Activated T-helper 17 cell treated with anti-CD3 and anti-CD28 coated beads, Interleukin-2, amount 50 U/mL, for 72 hours (primary cell): Measurements from ENCODE around the gene EPS8. TPM values are rescaled to one million over a fixed set of nuclear protein-coding genes. Genes with fewer than 3 reads are reported as not detected.

Experiments used
- ATAC-seq: fragments of 150-1000 bp; cut with Tn5 transposase; replicated peaks from 2 replicates; pipeline ENCODE4 v1.10.0; 2021; ENCODE audit warnings: mild to moderate bottlenecking, moderate library complexity
- H3K27ac Mint-ChIP-seq: one replicate; pipeline ENCODE4 v1.8.0; 2022; ENCODE audit warnings: mixed read lengths
- H3K27me3 Mint-ChIP-seq: one replicate; pipeline ENCODE4 v1.8.0; 2022; ENCODE audit warnings: mixed read lengths
- H3K36me3 Mint-ChIP-seq: one replicate; pipeline ENCODE4 v1.8.0; 2022; ENCODE audit warnings: low read depth, mild to moderate bottlenecking, mixed read lengths
- H3K4me1 Mint-ChIP-seq: one replicate; pipeline ENCODE4 v1.8.0; 2022; ENCODE audit warnings: mixed read lengths
- H3K4me3 Mint-ChIP-seq: one replicate; pipeline ENCODE4 v1.8.0; 2022; ENCODE audit warnings: mild to moderate bottlenecking, mixed read lengths
- H3K9me3 Mint-ChIP-seq: one replicate; pipeline ENCODE4 v1.8.0; 2022; ENCODE audit warnings: mixed read lengths
- total RNA-seq, 2 donors: library from RNA; stranded (reverse); gene quantifications; one replicate each; pipeline ENCODE4 v1.2.3, GENCODE V29; 2022

EPS8 gene
- total RNA-seq, 2 donors from 2014 or later = 1.4 to 1.7 TPM

GRCh38 chr12:15811214-15812127 is 22.3 kb upstream of the EPS8 start:
- ATAC-seq = no peak
- Mint-ChIP-seq H3K4me3 (no peak overlapping the region), H3K4me1 (no peaks in the 10 kb centered on the region), H3K36me3 (no peaks in the 10 kb centered on the region), H3K27me3 (peaks cover 6% of the 10 kb centered on the region), H3K9me3 (no peaks in the 10 kb centered on the region), H3K27ac (no peak overlapping the region)

DNA sequence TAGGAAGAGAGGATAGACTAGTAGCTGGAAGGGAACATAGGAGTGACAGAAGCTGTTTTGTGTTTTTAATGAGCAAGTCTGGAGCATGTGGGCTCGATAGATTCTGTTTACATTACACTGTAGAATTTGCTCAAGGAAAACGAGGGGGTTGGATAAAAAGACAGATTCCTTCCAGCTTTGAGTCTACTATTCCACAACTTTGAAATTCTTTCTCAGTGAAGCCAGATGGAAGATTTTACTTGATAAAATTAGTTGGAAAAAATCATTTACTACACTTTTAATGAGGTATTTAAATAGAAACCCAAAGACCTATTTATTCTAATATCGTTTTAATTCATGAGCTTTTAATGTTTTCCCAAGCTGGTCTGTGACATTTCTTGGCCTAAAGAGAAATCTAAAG is 19.5 kb upstream of the EPS8 start:
- Mint-ChIP-seq H3K36me3 (no peaks in the 10 kb centered on the region), H3K4me3 (no peak overlapping the region), H3K27me3 (peaks cover 6% of the 10 kb centered on the region), H3K27ac (no peak overlapping the region), H3K9me3 (no peaks in the 10 kb centered on the region), H3K4me1 (no peaks in the 10 kb centered on the region)
- no peak for ATAC-seq

GRCh38 chr12:15808250-15808649 is 19.1 kb upstream of the EPS8 start:
- no peak overlapping the region for H3K27ac Mint-ChIP-seq
- H3K36me3 Mint-ChIP-seq = no peaks in the 10 kb centered on the region
- no peaks in the 10 kb centered on the region for H3K4me1 Mint-ChIP-seq
- H3K27me3 Mint-ChIP-seq = peaks cover 6% of the 10 kb centered on the region
- ATAC-seq = no peak
- H3K9me3 Mint-ChIP-seq = no peaks in the 10 kb centered on the region
- H3K4me3 Mint-ChIP-seq = no peak overlapping the region

GRCh38 chr12:15806826-15807225 is 17.6 kb upstream of the EPS8 start:
- ATAC-seq = no peak
- H3K9me3 Mint-ChIP-seq = no peaks in the 10 kb centered on the region
- H3K27ac Mint-ChIP-seq = no peak overlapping the region
- H3K27me3 Mint-ChIP-seq = no peaks in the 10 kb centered on the region
- H3K4me1 Mint-ChIP-seq = no peaks in the 10 kb centered on the region
- no peak overlapping the region for H3K4me3 Mint-ChIP-seq
- no peaks in the 10 kb centered on the region for H3K36me3 Mint-ChIP-seq

DNA sequence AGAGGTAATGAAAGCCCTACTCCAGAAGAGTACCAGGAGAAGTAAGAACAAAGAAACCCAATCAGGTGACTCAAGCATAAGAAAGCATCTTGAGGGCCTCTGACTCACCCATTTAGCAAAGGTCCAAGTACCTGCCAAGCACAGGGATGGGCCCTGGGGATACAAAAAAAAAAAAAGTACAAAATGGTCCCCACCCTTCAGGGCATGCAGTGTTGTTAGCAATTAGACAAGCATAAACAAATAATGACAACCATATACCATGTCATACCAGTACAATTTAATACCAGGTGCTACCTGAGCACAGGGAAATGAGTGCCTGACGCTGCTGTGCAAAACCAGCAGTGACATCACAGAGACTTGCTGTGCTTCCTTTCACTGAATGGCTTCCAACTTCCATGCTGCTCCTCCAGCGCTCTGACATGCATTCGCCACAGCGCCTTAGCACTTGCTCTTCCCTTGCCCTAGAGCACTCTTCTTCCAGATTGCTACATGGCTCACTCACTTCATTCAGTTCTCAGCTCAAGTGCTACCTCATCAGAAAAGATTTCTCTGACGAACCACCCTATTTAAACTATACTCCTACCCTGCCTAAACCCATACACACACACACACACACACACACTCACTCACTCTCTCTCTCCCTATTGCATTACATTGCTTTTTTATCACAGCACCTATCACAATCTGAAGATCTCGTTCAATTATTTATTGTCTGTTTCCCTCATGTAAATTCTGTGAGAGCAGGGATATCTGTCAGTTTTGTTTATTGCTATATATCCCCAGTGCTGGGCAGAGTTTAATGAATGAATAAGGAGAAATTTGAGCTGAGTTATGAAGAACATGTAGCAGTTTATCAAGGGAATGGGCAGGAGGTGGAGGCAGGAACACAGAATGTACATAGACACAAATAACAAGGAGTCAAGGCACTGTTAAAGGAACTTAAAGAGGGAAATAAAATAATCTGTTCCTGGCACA is 12.9 kb upstream of the EPS8 start:
- Mint-ChIP-seq H3K9me3 (no peaks in the 10 kb centered on the region), H3K36me3 (no peaks in the 10 kb centered on the region), H3K27me3 (no peaks in the 10 kb centered on the region), H3K4me1 (no peaks in the 10 kb centered on the region), H3K27ac (no peak overlapping the region), H3K4me3 (no peak overlapping the region)
- ATAC-seq = no peak

DNA sequence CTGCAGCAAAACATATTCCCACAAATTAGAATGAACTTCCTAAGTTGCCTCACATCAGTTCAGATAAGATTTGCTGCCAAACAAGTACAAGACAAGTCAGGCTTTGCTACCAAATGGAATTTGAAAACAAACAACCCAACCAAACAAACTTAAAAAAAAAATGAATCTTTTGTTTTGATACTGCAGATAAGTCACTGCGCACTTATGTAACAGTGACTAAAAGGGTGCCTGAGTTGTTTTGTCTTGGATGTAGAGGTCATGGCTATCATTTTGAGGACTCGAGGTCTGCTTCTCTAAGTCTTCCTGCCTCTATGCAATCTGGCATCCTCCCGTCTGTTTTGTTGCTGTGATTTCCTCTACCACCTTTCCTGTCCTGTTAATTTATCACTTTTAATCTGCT is 11.1 kb upstream of the EPS8 start:
- Mint-ChIP-seq H3K27ac (no peak overlapping the region), H3K4me3 (no peak overlapping the region), H3K27me3 (no peaks in the 10 kb centered on the region), H3K4me1 (no peaks in the 10 kb centered on the region), H3K9me3 (no peaks in the 10 kb centered on the region), H3K36me3 (no peaks in the 10 kb centered on the region)
- no peak for ATAC-seq

DNA sequence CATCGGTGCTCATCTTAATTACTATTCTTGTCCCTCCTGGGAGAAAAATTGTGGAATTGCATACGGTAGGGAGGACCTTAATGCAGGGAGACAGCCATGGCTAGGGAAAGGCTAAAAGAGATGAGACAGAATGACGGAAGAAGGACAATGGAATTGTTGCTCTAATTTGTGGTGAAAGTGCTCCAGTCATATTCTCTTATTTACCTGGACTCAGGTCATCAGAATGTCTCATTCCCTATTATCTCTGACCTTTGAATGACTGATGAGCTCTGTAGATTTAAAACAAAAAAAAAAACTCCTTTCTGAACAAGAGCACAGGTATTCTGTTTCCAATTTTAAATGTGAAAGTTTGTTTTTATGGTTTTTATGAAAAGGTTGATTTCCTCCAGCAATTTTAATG is 8.6 kb upstream of the EPS8 start:
- peaks cover 9% of the 10 kb centered on the region for H3K27me3 Mint-ChIP-seq
- no peaks in the 10 kb centered on the region for H3K36me3 Mint-ChIP-seq
- ATAC-seq = no peak
- no peaks in the 10 kb centered on the region for H3K4me1 Mint-ChIP-seq
- H3K27ac Mint-ChIP-seq = no peak overlapping the region
- H3K4me3 Mint-ChIP-seq = no peak overlapping the region
- H3K9me3 Mint-ChIP-seq = no peaks in the 10 kb centered on the region

GRCh38 chr12:15796493-15797141 is 7.4 kb upstream of the EPS8 start:
- Mint-ChIP-seq H3K4me3 (no peak overlapping the region), H3K36me3 (no peaks in the 10 kb centered on the region), H3K4me1 (no peaks in the 10 kb centered on the region), H3K9me3 (no peaks in the 10 kb centered on the region), H3K27me3 (peaks cover 9% of the 10 kb centered on the region), H3K27ac (no peak overlapping the region)
- no peak for ATAC-seq

DNA sequence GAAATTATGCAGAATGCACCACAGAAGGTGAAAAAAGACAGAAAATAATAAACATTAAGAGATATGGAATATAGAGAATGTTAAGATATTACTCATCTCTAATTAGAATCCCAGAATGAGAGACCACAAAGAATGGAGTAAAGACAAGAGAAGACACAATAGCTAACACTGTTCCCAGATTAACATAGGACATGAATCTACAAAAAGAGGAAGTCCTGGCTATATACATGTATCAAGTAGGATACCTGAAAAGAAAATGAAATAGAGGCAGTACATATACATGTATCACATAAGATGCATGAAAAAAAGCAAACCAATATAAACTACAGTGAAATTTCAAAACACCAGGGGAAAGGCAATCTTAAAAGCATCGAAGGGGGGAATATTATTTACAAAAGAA is 5.6 kb upstream of the EPS8 start:
- Mint-ChIP-seq H3K36me3 (no peaks in the 10 kb centered on the region), H3K9me3 (no peaks in the 10 kb centered on the region)

GRCh38 chr12:15794196-15794595 is 5.0 kb upstream of the EPS8 start:
- Mint-ChIP-seq H3K27me3 (peaks cover 14% of the 10 kb centered on the region), H3K27ac (no peak overlapping the region), H3K9me3 (no peaks in the 10 kb centered on the region), H3K4me1 (no peaks in the 10 kb centered on the region), H3K4me3 (no peak overlapping the region), H3K36me3 (no peaks in the 10 kb centered on the region)
- no peak for ATAC-seq

More for the DNA sequence above, 5.6 kb upstream of the EPS8 start:
- no peak for ATAC-seq
- H3K4me3 Mint-ChIP-seq = no peak overlapping the region
- H3K27ac Mint-ChIP-seq = no peak overlapping the region
- H3K27me3 Mint-ChIP-seq = peaks cover 14% of the 10 kb centered on the region
- H3K4me1 Mint-ChIP-seq = no peaks in the 10 kb centered on the region

DNA sequence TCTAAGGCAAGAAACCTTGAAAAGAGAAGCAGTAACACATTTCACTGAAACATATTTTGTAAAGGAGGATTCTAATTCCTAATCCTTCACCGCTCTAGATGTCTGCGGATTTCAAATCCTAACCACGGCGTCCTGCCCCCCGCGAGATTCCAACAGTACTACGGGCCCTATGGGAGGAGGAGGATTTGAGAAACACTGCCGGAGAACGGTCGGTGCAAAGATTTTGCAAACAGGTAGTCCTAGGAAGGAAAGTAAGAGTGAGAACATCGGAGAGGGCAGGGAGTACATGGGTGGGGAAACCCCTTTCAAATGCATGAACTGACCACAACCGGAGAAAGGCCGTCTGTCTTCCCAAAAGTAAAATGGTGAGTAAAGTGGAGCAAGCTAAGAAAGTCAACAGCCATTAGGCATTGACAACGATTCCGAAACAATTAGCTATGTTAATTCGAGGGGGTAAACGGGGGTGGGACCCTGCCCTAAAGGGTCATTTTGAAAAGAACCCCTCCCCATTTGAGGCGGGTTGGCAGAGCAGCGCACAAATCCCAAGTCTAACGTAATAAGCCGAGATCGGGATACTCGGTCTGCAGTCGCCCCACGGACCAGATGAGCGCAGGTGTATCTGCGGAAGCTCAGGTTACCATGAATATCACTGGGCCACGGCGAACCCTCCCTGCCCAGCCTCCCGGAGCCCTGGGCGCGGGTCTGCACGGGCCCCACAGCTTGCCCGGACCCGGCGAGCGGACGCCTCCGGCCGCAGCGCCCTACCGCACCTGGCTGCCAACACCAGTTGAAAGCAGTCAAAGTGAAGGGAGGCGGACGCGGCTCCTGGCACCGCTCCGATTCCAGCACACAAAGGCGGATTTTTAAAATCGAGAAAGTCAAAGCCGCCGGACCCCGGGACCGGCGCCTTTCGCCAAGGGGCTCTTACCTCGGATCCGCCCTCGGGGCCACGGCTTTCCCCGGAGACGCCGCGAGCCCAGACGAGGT is 662 bp downstream of the EPS8 start:
- H3K27ac Mint-ChIP-seq = peak overlapping the region; percentile 23
- peak; percentile 51 for ATAC-seq
- H3K27me3 Mint-ChIP-seq = peaks cover 40% of the 10 kb centered on the region
- H3K36me3 Mint-ChIP-seq = no peaks in the 10 kb centered on the region
- H3K9me3 Mint-ChIP-seq = no peaks in the 10 kb centered on the region
- peak overlapping the region; percentile 87 for H3K4me3 Mint-ChIP-seq
- H3K4me1 Mint-ChIP-seq = peaks cover 6% of the 10 kb centered on the region

GRCh38 chr12:15787778-15788177 is 1.4 kb downstream of the EPS8 start:
- Mint-ChIP-seq H3K36me3 (no peaks in the 10 kb centered on the region), H3K4me1 (peaks cover 6% of the 10 kb centered on the region), H3K9me3 (no peaks in the 10 kb centered on the region), H3K27ac (no peak overlapping the region), H3K4me3 (peak overlapping the region; percentile 87), H3K27me3 (peaks cover 42% of the 10 kb centered on the region)
- no peak for ATAC-seq

DNA sequence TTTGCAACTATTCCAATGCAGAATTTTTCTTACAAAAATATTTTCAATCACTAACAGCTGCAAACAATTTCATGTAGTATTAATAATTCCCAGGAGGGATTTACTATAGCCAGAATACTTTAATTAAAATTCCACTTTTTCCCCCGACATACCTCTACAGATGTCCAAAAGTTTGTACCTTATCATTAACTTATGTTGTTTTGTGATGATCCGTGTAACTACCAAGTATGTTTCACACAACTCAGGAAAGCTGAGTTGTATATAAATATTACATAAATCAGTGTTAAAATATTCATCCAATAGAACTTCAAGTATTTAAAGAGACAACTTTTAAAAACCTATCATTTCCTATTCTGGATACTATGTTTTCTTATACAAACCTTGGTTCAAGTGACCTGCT is 2.4 kb downstream of the EPS8 start:
- H3K4me1 Mint-ChIP-seq = peaks cover 6% of the 10 kb centered on the region
- ATAC-seq = no peak
- H3K36me3 Mint-ChIP-seq = no peaks in the 10 kb centered on the region
- no peaks in the 10 kb centered on the region for H3K9me3 Mint-ChIP-seq
- H3K27me3 Mint-ChIP-seq = peaks cover 45% of the 10 kb centered on the region
- no peak overlapping the region for H3K4me3 Mint-ChIP-seq
- no peak overlapping the region for H3K27ac Mint-ChIP-seq
